Measurements from ENCODE around the gene STK32C. TPM values are rescaled to one million over a fixed set of nuclear protein-coding genes. Genes with fewer than 3 reads are reported as not detected.
"Not testable (repeated sequence)": the region's sequence is repeated elsewhere in the genome, so short reads cannot be mapped to it uniquely, and the experiment has no call there.

Gene STK32C
- total RNA-seq, 1 experiment from 2014 or later: 22.5 TPM

DNA sequence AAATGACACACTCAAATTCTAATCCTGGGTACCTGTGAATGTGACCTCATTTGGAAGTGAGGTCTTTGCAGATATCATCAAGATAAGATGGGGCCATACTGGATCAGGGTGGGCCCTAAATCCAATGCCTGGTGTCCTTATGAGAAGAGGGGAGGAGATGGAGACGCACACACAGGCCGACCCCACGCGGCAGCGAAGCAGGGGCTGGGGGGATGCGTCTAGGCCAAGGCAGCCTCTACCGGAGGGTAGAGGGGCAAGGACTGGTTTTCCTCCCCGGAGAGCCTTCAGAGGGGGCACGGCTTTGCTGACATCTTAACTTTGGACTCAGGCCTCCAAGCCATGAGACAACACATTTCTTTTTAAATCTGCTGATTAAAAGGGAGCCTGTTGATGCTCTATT, 87.7 kb downstream of the STK32C start:
- in situ Hi-C loops (cut with HindIII; ENCODE audit: low pct_unique_long_range_greater_than_20kb, low sequenced_read_pairs): no loop called here
- no peak for DNase-seq (ENCODE audit: low read depth)

DNA sequence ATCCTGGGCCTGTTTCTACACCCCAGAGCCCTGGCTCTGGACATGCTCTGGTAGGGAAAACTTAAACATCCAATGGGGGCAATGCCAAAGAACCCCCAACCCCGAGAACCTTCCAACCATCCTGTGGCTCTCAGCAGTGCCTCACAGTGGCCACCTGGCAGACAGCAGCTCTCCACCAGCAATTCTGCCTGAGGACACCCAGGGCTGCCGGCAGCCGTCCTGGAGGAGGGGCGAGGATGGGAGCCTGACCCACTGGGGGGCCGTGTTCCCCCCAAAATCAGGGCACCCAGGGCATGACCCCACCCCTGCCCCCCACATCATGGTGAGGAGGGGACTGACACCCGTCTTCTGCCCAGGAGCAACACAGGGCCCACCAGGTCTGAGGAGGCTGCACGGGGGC, 88.3 kb downstream of the STK32C start:
- DNase-seq (ENCODE audit: low read depth): no peak
- in situ Hi-C loops (cut with HindIII; ENCODE audit: low pct_unique_long_range_greater_than_20kb, low sequenced_read_pairs): no loop called here

- DNase-seq (ENCODE audit: low read depth); in situ Hi-C loops (cut with HindIII; ENCODE audit: low pct_unique_long_range_greater_than_20kb, low sequenced_read_pairs): not testable (repeated sequence)
Observed at GRCh38 chr10:132216441-132216840, 91.3 kb downstream of the STK32C start.

- no peak for DNase-seq (ENCODE audit: low read depth)
- in situ Hi-C loops (cut with HindIII; ENCODE audit: low pct_unique_long_range_greater_than_20kb, low sequenced_read_pairs): no loop called here
Observed at GRCh38 chr10:132213917-132214316, 93.8 kb downstream of the STK32C start.

GRCh38 chr10:132212816-132213215, 94.9 kb downstream of the STK32C start:
- in situ Hi-C loops (cut with HindIII; ENCODE audit: low pct_unique_long_range_greater_than_20kb, low sequenced_read_pairs): no loop called here
- no peak for DNase-seq (ENCODE audit: low read depth)

DNA sequence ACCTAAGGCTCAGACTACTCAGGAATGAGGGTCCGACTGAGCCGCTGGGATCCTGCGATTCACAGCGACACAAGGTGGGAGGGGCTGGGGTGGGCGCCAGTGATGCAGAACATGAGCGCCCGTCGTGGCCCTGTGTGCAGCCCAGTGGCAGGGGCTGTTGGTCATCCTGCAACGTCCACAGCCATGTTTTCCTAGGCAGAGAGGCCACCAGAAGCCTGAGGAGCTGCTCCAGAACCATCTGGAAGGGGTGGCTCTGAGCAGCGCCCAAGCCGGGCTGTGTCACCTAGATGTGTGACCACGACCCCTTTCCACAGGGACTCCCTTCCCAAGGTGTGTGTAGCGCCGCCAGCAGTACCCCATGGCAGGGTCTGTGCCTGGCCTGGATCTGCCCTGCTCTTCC, 96.5 kb downstream of the STK32C start:
- DNase-seq (ENCODE audit: low read depth): no peak
- in situ Hi-C loops (cut with HindIII; ENCODE audit: low pct_unique_long_range_greater_than_20kb, low sequenced_read_pairs): no loop called here

DNA sequence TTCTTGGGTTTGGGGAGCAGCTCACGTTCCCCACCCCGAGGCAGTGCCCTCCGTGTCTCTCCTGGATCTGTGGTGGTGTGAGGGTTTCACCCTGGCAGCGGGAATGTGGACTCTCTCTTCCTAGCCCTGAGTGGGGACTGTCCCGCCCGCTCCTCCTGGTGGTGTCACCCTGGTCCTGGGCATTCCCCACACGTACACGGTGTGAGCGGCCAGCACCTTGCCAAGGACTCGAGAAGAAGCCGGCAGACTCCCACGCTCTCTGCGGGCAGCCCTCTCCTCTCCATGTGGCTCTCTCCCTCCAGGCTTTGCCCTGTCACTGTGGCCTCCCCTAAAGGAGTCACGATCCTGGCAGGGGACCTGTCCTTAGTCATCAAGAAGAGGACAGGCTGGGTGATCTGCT, 97.0 kb downstream of the STK32C start:
- in situ Hi-C loops (cut with HindIII; ENCODE audit: low pct_unique_long_range_greater_than_20kb, low sequenced_read_pairs): no loop called here
- no peak for DNase-seq (ENCODE audit: low read depth)

DNA sequence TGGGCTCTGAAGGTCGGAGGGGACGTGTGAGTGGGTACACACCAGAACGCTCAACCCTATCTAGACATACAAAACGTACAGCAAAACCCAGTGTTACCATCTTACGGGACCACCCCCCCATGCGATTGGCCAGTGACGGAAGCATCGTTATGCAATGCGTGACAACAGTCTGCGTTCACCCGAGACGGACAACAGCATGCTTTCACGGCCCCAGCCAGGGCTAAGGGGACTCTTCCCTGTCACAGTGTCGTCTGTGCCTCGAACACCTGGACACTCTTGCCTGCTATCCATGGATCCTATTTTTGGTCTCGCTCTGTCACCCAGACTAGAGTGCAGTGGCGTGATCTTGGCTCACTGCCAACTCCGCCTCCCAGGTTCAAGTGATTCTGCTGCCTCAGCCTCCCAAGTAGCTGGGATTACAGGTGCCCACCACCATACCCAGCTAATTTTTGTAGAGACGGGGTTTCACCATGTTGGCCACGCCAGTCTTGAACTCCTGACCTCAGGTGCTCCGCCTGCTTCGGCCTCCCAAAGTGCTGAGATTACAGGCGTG, 97.7 kb downstream of the STK32C start:
- in situ Hi-C loops (cut with HindIII; ENCODE audit: low pct_unique_long_range_greater_than_20kb, low sequenced_read_pairs): no loop called here
- DNase-seq (ENCODE audit: low read depth): no peak

GRCh38 chr10:132209130-132209529, 98.6 kb downstream of the STK32C start:
- in situ Hi-C loops (cut with HindIII; ENCODE audit: low pct_unique_long_range_greater_than_20kb, low sequenced_read_pairs): no loop called here
- no peak for DNase-seq (ENCODE audit: low read depth)

DNA sequence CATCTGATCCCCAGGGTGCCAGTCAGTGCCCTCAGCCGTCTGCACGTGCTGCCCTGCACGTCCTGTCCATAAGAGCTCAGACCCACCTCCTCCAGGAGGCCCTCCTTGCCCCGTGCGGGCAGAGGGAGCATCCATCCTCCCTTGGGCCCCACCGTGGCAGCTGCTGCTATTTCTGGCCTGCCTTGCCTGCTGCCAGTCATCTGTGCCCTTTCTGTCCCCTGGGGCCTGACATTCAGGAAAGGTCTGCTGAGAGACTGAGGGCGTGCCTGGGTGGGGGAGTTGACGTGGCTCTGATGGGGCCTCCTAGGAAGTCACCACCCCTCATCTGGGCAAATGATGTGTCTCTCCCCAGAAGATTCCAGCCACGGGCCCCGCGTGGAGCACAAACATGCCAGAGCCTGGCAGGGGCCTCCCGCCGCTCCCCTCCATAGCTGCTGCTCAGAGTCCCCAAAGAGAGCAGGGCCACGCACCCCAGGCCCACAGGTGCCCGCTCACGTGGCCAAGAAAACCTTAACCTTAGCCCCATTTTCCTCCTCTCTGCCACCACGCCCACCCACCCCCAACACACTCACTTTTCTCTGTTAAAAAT, 99.2 kb downstream of the STK32C start:
- in situ Hi-C loops (cut with HindIII; ENCODE audit: low pct_unique_long_range_greater_than_20kb, low sequenced_read_pairs): no loop called here
- no peak for DNase-seq (ENCODE audit: low read depth)

DNA sequence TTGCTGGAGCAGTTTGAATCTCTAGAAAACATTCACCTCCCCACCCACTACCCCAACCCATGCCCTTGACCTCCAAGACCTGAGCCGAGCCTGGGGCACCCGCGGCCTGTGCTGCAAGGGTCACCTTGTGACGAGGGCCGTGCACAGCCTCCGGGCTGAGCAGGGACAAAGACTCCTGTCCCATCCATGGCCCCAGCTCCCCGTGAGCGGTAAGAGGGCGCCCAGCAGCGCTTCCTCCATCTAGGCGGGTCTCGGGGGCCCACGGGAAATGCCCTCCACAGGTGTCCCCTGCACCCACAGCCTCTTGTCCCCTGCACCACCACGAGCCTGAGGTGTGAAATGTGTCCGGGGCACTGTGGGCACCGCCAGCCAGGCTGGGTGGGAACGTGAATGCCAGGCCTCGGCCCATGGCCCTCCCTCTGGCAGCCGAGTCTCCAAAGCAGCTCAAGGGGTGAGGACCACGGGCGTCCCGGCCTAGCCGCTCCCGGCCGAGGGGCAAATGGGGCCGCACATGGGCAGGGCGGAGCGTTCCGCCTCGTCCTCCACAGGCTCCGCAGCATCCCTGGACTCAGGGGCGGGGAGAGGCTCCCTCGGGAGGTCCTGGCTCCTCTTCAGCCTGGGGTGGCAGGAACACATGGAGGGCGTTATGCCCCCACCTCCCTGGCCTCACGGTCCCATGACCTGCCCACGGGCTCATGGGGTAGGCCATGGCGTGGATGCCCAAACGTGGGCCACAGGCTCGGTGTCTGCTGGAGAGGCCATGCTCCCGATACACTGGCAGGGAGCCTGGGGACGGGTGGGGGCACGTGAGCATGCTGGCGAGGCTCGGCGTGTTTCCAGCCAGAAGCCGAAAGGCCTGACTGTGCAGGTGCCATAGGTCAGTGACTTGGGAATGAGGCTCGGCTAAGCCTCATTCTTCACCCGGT, 100.0 kb downstream of the STK32C start:
- in situ Hi-C loops (cut with HindIII; ENCODE audit: low pct_unique_long_range_greater_than_20kb, low sequenced_read_pairs): no loop called here
- DNase-seq (ENCODE audit: low read depth): no peak

DNA sequence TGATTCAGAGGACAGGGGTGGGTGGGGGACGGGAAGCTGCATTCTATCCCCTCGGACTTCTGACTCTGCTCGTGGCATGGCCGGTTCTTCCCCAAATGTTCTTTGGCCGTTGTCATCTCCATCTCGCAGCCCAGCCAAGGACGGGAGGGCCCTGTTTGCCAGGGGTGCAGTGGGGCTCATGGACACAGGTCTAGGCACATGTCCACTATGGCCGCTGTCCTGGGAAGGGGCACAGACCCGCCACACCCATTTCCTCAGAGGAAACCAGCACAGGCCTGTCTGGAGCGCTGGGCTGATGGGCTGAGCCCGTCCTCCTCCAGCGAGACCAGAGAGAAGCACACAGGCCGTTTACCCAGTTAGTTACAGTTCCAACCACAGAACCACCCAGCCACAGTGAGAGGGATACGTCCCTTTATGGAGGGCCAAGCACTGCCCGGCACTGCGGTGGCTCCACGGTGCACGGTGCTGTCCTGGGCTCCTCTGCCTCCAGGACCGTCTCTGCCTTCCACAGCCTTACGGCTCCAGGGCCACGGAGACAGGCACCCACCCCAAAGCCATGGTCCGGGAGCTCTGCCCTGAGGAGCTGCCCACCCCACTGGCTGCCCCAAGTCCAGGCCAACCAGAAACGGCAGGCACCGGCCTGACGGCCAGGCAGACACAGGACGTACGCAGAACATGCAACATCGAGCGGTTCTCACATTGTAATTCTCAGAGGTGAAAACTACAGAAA, 100.8 kb downstream of the STK32C start:
- no peak for DNase-seq (ENCODE audit: low read depth)
- in situ Hi-C loops (cut with HindIII; ENCODE audit: low pct_unique_long_range_greater_than_20kb, low sequenced_read_pairs): no loop called here

- DNase-seq (ENCODE audit: low read depth): no peak
Observed at GRCh38 chr10:132206377-132206745, 101.4 kb downstream of the STK32C start.

DNA sequence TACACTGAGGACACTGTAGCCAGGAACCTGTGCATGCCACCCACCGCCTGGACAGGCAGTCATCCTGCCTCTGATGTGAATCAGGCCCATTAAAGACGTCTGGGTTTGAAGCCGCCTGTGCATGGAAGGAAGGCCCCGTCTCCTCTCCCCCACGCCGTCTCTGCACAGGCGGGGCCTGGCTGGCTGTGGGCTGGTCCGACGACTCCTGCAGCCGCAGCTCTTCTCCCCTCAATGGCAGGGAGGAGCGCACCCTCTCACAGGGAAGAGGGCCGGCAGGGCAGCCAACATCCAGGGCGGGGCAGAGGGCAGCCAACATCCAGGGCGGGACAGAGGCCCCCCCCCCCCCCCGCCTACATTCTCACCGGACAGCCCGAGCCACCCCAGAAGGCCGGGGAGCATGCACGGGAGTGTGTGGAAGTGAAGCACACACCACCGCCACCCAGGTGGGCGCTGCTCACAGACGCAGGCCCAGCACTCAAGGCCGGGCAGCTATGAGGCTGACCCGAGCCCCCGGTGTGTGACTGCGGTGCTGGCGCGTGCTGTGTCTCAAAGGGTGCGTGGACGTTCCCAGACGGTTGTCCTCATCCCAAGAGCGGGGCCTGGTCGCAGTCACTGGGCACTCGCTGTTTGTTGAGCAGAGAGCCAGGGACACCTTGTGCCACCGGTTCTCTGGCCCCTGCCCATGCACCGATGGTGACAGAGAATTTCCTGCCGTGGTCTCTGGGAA, 101.9 kb downstream of the STK32C start:
- in situ Hi-C loops (cut with HindIII; ENCODE audit: low pct_unique_long_range_greater_than_20kb, low sequenced_read_pairs): no loop called here
- DNase-seq (ENCODE audit: low read depth): no peak

More at GRCh38 chr10:132206377-132206745, 101.4 kb downstream of the STK32C start:
- in situ Hi-C loops (cut with HindIII; ENCODE audit: low pct_unique_long_range_greater_than_20kb, low sequenced_read_pairs): no loop called here

GRCh38 chr10:132204781-132205473, 102.8 kb downstream of the STK32C start:
- DNase-seq (ENCODE audit: low read depth): no peak
- in situ Hi-C loops (cut with HindIII; ENCODE audit: low pct_unique_long_range_greater_than_20kb, low sequenced_read_pairs): no loop called here

DNA sequence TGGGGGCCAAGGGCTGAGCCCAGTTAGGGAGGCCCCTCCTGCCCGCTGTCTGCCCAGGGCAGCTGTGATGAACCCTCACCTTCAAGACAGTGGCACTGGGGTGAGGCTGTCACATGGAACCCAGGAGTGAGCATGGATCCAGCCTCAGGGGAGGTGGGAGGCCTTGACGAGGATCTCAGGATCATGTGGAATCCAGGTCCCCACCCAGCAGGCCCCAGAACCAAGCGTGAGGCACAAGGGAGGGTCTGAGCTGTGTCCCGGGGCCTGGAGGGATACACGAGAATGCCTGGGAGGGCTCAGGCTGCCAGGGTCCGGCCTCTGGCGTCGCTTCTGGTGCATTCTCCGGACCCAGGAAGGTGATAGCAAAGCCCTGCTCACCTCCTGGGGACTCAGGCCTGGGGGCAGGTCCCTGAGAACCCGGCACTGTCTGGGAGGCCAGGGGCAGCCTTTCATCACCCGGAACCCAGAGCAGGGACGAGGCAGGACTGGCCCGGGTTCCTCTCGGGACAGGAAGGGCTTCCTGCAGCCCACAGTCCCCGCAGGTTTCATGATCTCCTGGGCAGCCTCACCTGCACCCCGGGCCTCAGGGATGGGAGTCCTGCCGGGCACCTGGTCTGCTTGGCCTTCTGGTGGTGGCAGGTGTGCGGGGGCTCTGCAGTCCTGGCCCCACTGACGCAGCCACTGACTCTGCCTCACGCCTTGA, 103.5 kb downstream of the STK32C start:
- no peak for DNase-seq (ENCODE audit: low read depth)
- in situ Hi-C loops (cut with HindIII; ENCODE audit: low pct_unique_long_range_greater_than_20kb, low sequenced_read_pairs): no loop called here

Data from Caki2 (cell line).